ENCODE results near the gene TDP2.

Gene TDP2

DNA sequence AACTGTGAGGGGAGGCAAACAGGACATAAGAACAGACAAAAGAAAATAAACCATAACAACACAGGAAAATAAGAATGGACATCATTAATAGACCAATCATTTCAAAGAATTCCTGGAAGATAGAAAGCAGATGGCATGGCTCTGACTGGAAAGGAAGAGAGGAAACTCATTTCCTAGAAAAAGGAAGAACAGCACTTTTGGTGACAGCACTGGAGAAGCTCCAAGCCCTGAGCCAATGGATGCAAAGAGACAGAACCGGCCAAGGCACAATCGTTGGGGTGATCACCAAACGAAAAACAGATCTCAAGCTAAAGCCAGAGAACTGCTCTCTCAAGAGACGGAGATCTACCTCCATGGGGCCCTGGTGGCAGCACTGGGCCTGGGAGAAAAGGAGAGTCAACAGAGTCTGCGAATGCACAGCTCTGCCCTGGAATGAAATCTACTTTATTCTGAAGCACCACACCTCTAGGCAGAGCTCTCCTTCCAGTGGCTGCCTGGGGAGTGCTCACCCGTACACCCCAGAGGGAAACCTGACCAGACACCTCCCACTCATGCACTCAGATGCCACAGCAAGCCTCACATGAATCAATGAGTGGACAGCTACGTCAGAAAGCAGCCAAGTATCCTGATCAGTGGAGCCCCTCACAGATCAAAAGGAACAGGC lies 44.9 kb downstream of the TDP2 start:
- no peak overlapping the region for H3K27ac ChIP-seq (ENCODE audit: low read depth, low read length)
- H3K36me3 ChIP-seq (ENCODE audit: insufficient read depth, low read length), result no peaks in the 10 kb centered on the region
- H2AFZ ChIP-seq (ENCODE audit: low read length, unreplicated experiment), result no peak overlapping the region
- H3K79me2 ChIP-seq (ENCODE audit: control insufficient read depth, insufficient read depth, low read length, unreplicated experiment), result no peaks in the 10 kb centered on the region
- no peak overlapping the region for H3K4me3 ChIP-seq (ENCODE audit: low read depth, low read length)
- no peaks in the 10 kb centered on the region; the same call in 1 of the 2 replicates for H3K27me3 ChIP-seq (ENCODE audit: insufficient read depth, low read length)
- H3K4me1 ChIP-seq (ENCODE audit: control insufficient read depth, insufficient read depth, low read length, unreplicated experiment), result no peaks in the 10 kb centered on the region

GRCh38 chr6:24620637-24621036 lies 46.1 kb downstream of the TDP2 start:
- Histone ChIP-seq H2AFZ (ENCODE audit: low read length, unreplicated experiment) (no peak overlapping the region), H3K27me3 (ENCODE audit: insufficient read depth, low read length) (no peaks in the 10 kb centered on the region), H3K4me1 (ENCODE audit: control insufficient read depth, insufficient read depth, low read length, unreplicated experiment) (no peaks in the 10 kb centered on the region), H3K79me2 (ENCODE audit: control insufficient read depth, insufficient read depth, low read length, unreplicated experiment) (no peaks in the 10 kb centered on the region), H3K36me3 (ENCODE audit: insufficient read depth, low read length) (no peaks in the 10 kb centered on the region), H3K4me3 (ENCODE audit: low read depth, low read length) (no peak overlapping the region), H3K27ac (ENCODE audit: low read depth, low read length) (no peak overlapping the region)

GRCh38 chr6:24619661-24620060 lies 47.0 kb downstream of the TDP2 start:
- H3K36me3 ChIP-seq (ENCODE audit: insufficient read depth, low read length), result no peaks in the 10 kb centered on the region
- H3K4me1 ChIP-seq (ENCODE audit: control insufficient read depth, insufficient read depth, low read length, unreplicated experiment), result no peaks in the 10 kb centered on the region
- peaks cover 1% of the 10 kb centered on the region; the same call in 1 of the 2 replicates for H3K27me3 ChIP-seq (ENCODE audit: insufficient read depth, low read length)
- no peaks in the 10 kb centered on the region for H3K79me2 ChIP-seq (ENCODE audit: control insufficient read depth, insufficient read depth, low read length, unreplicated experiment)
- H3K4me3 ChIP-seq (ENCODE audit: low read depth, low read length), result no peak overlapping the region
- no peak overlapping the region for H3K27ac ChIP-seq (ENCODE audit: low read depth, low read length)
- no peak overlapping the region for H2AFZ ChIP-seq (ENCODE audit: low read length, unreplicated experiment)

GRCh38 chr6:24614648-24615047 lies 52.1 kb downstream of the TDP2 start:
- H3K4me3 ChIP-seq (ENCODE audit: low read depth, low read length), result no peak overlapping the region
- H3K27me3 ChIP-seq (ENCODE audit: insufficient read depth, low read length), result peaks cover 15% of the 10 kb centered on the region; the same call in 1 of the 2 replicates
- no peaks in the 10 kb centered on the region for H3K4me1 ChIP-seq (ENCODE audit: control insufficient read depth, insufficient read depth, low read length, unreplicated experiment)
- H3K36me3 ChIP-seq (ENCODE audit: insufficient read depth, low read length), result no peaks in the 10 kb centered on the region
- H3K27ac ChIP-seq (ENCODE audit: low read depth, low read length), result no peak overlapping the region
- no peaks in the 10 kb centered on the region for H3K79me2 ChIP-seq (ENCODE audit: control insufficient read depth, insufficient read depth, low read length, unreplicated experiment)
- H2AFZ ChIP-seq (ENCODE audit: low read length, unreplicated experiment), result no peak overlapping the region

DNA sequence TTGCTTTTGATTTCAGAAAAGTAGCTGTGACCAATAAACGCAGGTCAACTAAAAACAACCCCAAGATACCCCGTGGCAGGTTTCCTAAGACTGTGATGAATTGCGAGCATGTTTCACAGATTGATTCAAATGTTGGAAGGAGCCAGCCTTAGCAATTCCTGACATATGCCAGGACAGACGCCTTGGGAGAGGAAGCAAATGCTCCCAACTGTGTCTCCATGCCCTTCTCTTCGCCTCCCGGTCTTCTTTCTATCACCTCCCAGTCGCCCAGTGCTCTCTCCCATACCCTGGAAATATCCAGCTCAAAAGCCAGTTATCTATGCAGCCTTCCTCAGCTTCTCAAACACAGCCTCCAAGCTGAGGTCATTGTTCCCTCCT lies 52.7 kb downstream of the TDP2 start:
- no peaks in the 10 kb centered on the region for H3K79me2 ChIP-seq (ENCODE audit: control insufficient read depth, insufficient read depth, low read length, unreplicated experiment)
- H3K4me3 ChIP-seq (ENCODE audit: low read depth, low read length), result no peak overlapping the region
- no peaks in the 10 kb centered on the region for H3K36me3 ChIP-seq (ENCODE audit: insufficient read depth, low read length)
- no peaks in the 10 kb centered on the region for H3K4me1 ChIP-seq (ENCODE audit: control insufficient read depth, insufficient read depth, low read length, unreplicated experiment)
- no peak overlapping the region for H2AFZ ChIP-seq (ENCODE audit: low read length, unreplicated experiment)
- peaks cover 15% of the 10 kb centered on the region; the same call in 1 of the 2 replicates for H3K27me3 ChIP-seq (ENCODE audit: insufficient read depth, low read length)
- no peak overlapping the region for H3K27ac ChIP-seq (ENCODE audit: low read depth, low read length)

- Histone ChIP-seq H3K36me3 (ENCODE audit: insufficient read depth, low read length) (no peaks in the 10 kb centered on the region), H3K27me3 (ENCODE audit: insufficient read depth, low read length) (peaks cover 15% of the 10 kb centered on the region; the same call in 1 of the 2 replicates), H3K27ac (ENCODE audit: low read depth, low read length) (no peak overlapping the region), H3K4me1 (ENCODE audit: control insufficient read depth, insufficient read depth, low read length, unreplicated experiment) (no peaks in the 10 kb centered on the region), H3K4me3 (ENCODE audit: low read depth, low read length) (no peak overlapping the region), H2AFZ (ENCODE audit: low read length, unreplicated experiment) (no peak overlapping the region), H3K79me2 (ENCODE audit: control insufficient read depth, insufficient read depth, low read length, unreplicated experiment) (no peaks in the 10 kb centered on the region)
Observed at GRCh38 chr6:24613361-24614042, 53.2 kb downstream of the TDP2 start.

DNA sequence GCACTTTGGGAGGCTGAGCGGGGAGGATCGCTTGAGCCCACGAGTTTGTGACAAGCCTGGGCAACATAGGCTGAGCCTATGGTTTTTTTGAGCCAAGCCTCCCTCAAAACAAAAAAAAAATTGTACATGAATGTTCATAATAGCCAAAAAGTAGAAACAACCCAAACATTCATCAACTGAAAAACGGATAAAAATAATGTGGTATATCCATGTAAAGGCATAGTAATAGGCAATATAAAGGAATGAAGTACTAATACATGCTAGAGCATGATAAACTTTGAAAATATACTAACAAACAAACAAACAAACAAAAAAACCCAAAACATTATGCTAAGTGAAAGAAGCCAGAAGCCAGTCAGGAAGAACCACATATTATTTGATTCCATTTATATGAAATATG lies 56.0 kb downstream of the TDP2 start:
- H3K4me3 ChIP-seq (ENCODE audit: low read depth, low read length), result no peak overlapping the region
- H3K4me1 ChIP-seq (ENCODE audit: control insufficient read depth, insufficient read depth, low read length, unreplicated experiment), result no peaks in the 10 kb centered on the region
- no peak overlapping the region for H3K27ac ChIP-seq (ENCODE audit: low read depth, low read length)
- no peak overlapping the region for H2AFZ ChIP-seq (ENCODE audit: low read length, unreplicated experiment)
- peaks cover 15% of the 10 kb centered on the region; the same call in 1 of the 2 replicates for H3K27me3 ChIP-seq (ENCODE audit: insufficient read depth, low read length)
- H3K79me2 ChIP-seq (ENCODE audit: control insufficient read depth, insufficient read depth, low read length, unreplicated experiment), result no peaks in the 10 kb centered on the region
- no peaks in the 10 kb centered on the region for H3K36me3 ChIP-seq (ENCODE audit: insufficient read depth, low read length)

- H3K4me1 ChIP-seq (ENCODE audit: control insufficient read depth, insufficient read depth, low read length, unreplicated experiment), result no peaks in the 10 kb centered on the region
- no peaks in the 10 kb centered on the region for H3K79me2 ChIP-seq (ENCODE audit: control insufficient read depth, insufficient read depth, low read length, unreplicated experiment)
- no peaks in the 10 kb centered on the region for H3K36me3 ChIP-seq (ENCODE audit: insufficient read depth, low read length)
- H3K27ac ChIP-seq (ENCODE audit: low read depth, low read length), result no peak overlapping the region
- no peak overlapping the region for H3K4me3 ChIP-seq (ENCODE audit: low read depth, low read length)
- H2AFZ ChIP-seq (ENCODE audit: low read length, unreplicated experiment), result no peak overlapping the region
- peaks cover 4% of the 10 kb centered on the region; the same call in 1 of the 2 replicates for H3K27me3 ChIP-seq (ENCODE audit: insufficient read depth, low read length)
Observed at GRCh38 chr6:24607310-24608105, 59.2 kb downstream of the TDP2 start.

DNA sequence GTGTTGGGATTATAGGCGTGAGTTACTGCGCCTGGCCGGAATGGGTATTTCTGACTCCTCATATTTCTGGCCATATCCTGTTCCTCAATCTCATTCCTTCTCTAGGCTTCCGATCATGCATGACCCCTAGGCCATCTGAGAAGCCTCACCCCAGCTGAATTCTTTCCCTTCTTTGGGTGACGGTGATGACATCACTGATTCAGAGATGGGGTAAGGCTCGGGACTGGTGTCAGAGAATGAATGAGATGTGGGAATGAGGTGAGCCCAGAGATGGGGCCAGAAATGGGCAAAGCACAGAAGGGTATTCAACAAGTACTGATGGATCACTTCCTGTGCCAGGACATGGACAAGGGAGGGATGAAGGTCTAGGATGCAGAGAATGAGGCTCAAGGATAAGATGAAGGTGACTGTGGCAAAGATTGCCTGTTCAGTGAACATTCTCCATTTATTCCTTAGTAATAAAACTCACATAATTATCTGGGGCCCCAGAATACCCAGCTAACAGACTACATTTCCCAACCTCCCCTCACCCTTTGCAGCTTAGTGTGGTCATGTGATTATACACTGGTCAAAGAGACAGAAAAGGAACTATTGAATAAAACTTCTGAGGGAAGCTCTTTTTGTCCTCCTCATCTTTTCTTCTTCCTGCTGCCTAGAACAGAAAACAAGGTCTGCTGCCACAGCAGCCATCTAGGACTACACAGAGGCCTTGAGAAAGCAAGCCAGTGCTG lies 60.3 kb downstream of the TDP2 start:
- Histone ChIP-seq H3K4me1 (ENCODE audit: control insufficient read depth, insufficient read depth, low read length, unreplicated experiment) (no peaks in the 10 kb centered on the region), H2AFZ (ENCODE audit: low read length, unreplicated experiment) (no peak overlapping the region), H3K4me3 (ENCODE audit: low read depth, low read length) (no peak overlapping the region), H3K27me3 (ENCODE audit: insufficient read depth, low read length) (peaks cover 4% of the 10 kb centered on the region; the same call in 1 of the 2 replicates), H3K79me2 (ENCODE audit: control insufficient read depth, insufficient read depth, low read length, unreplicated experiment) (no peaks in the 10 kb centered on the region), H3K36me3 (ENCODE audit: insufficient read depth, low read length) (no peaks in the 10 kb centered on the region), H3K27ac (ENCODE audit: low read depth, low read length) (no peak overlapping the region)

DNA sequence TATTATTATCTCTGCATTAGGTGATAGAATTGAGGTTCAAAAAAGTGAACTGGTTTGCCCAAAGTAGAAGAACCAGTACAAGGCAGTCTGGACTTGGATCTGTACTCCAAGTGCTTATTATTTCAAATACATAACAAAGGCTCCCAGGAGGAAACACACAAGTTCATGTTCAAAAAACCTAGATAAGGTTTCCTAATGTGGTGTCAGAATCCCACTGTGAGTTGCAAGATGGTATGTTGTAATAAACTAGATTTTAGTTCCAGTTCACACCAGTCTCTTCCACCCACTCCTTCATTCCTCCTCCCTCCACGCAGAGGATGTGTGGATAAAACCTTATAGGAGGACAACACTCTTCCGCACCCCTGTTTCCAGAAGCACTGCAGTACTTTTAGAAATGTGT lies 63.5 kb downstream of the TDP2 start:
- Histone ChIP-seq H3K27me3 (ENCODE audit: insufficient read depth, low read length) (peaks cover 4% of the 10 kb centered on the region), H3K27ac (ENCODE audit: low read depth, low read length) (no peak overlapping the region), H3K79me2 (ENCODE audit: control insufficient read depth, insufficient read depth, low read length, unreplicated experiment) (no peaks in the 10 kb centered on the region), H3K36me3 (ENCODE audit: insufficient read depth, low read length) (no peaks in the 10 kb centered on the region), H3K4me1 (ENCODE audit: control insufficient read depth, insufficient read depth, low read length, unreplicated experiment) (no peaks in the 10 kb centered on the region), H2AFZ (ENCODE audit: low read length, unreplicated experiment) (no peak overlapping the region), H3K4me3 (ENCODE audit: low read depth, low read length) (no peak overlapping the region)

All from ACC112 (cell line).